ENCODE measurements around the gene SMURF2.

DNA sequence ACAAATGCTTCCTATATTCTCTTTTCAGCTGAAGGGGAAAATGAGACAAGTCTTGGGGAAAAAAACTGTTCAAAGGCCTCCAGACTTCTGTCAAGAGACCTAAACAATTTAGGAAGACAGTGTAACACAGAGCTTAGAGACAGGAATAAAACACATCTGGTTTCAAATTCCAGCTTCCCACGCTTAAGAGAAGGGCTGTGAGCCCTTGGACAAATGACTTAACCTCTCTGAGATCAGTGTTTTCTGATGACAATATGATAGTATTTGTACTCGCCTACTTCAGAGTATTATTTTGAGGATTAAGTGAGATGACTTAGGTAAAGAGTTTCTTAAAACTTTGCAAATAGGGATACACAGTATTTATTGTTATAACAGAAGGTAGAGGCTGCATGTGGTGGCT is 29.5 kb downstream of the SMURF2 start:
- TF ChIP-seq ARNTL (CRISPR knock-in tag; IDR thresholded peaks at IDR 0.05; ENCODE audit: borderline replicate concordance, low read depth) (no peak), ZFP30 (CRISPR knock-in tag; IDR thresholded peaks at IDR 0.05) (no peak), PPARA (CRISPR knock-in tag; IDR thresholded peaks at IDR 0.05; ENCODE audit: borderline replicate concordance) (no peak), ZNF565 (CRISPR knock-in tag; conservative IDR thresholded peaks at IDR 0.05; ENCODE audit: low read depth) (no peak), ZC3H10 (CRISPR knock-in tag; IDR thresholded peaks at IDR 0.05) (no peak), ZNF8 (CRISPR knock-in tag; IDR thresholded peaks at IDR 0.05) (no peak), OSR1 (CRISPR knock-in tag; IDR thresholded peaks at IDR 0.05) (no peak), RARB (CRISPR knock-in tag; IDR thresholded peaks at IDR 0.05) (no peak), ISL1 (CRISPR knock-in tag; IDR thresholded peaks at IDR 0.05) (no peak), ZFP3 (CRISPR knock-in tag; IDR thresholded peaks at IDR 0.05) (no peak)
- TF ChIP-seq, protein P1, sequence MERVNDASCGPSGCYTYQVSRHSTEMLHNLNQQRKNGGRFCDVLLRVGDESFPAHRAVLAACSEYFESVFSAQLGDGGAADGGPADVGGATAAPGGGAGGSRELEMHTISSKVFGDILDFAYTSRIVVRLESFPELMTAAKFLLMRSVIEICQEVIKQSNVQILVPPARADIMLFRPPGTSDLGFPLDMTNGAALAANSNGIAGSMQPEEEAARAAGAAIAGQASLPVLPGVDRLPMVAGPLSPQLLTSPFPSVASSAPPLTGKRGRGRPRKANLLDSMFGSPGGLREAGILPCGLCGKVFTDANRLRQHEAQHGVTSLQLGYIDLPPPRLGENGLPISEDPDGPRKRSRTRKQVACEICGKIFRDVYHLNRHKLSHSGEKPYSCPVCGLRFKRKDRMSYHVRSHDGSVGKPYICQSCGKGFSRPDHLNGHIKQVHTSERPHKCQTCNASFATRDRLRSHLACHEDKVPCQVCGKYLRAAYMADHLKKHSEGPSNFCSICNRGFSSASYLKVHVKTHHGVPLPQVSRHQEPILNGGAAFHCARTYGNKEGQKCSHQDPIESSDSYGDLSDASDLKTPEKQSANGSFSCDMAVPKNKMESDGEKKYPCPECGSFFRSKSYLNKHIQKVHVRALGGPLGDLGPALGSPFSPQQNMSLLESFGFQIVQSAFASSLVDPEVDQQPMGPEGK (CRISPR knock-in tag; IDR thresholded peaks at IDR 0.05; ENCODE audit: borderline replicate concordance): no peak
- TF ChIP-seq, protein P2, sequence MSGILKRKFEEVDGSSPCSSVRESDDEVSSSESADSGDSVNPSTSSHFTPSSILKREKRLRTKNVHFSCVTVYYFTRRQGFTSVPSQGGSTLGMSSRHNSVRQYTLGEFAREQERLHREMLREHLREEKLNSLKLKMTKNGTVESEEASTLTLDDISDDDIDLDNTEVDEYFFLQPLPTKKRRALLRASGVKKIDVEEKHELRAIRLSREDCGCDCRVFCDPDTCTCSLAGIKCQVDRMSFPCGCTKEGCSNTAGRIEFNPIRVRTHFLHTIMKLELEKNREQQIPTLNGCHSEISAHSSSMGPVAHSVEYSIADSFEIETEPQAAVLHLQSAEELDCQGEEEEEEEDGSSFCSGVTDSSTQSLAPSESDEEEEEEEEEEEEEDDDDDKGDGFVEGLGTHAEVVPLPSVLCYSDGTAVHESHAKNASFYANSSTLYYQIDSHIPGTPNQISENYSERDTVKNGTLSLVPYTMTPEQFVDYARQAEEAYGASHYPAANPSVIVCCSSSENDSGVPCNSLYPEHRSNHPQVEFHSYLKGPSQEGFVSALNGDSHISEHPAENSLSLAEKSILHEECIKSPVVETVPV (CRISPR knock-in tag; IDR thresholded peaks at IDR 0.05): no peak
- TF ChIP-seq, protein P3, sequence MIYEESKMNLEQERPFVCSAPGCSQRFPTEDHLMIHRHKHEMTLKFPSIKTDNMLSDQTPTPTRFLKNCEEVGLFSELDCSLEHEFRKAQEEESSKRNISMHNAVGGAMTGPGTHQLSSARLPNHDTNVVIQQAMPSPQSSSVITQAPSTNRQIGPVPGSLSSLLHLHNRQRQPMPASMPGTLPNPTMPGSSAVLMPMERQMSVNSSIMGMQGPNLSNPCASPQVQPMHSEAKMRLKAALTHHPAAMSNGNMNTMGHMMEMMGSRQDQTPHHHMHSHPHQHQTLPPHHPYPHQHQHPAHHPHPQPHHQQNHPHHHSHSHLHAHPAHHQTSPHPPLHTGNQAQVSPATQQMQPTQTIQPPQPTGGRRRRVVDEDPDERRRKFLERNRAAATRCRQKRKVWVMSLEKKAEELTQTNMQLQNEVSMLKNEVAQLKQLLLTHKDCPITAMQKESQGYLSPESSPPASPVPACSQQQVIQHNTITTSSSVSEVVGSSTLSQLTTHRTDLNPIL (CRISPR knock-in tag; IDR thresholded peaks at IDR 0.05; ENCODE audit: low read depth): no peak
- TF ChIP-seq, protein P4, sequence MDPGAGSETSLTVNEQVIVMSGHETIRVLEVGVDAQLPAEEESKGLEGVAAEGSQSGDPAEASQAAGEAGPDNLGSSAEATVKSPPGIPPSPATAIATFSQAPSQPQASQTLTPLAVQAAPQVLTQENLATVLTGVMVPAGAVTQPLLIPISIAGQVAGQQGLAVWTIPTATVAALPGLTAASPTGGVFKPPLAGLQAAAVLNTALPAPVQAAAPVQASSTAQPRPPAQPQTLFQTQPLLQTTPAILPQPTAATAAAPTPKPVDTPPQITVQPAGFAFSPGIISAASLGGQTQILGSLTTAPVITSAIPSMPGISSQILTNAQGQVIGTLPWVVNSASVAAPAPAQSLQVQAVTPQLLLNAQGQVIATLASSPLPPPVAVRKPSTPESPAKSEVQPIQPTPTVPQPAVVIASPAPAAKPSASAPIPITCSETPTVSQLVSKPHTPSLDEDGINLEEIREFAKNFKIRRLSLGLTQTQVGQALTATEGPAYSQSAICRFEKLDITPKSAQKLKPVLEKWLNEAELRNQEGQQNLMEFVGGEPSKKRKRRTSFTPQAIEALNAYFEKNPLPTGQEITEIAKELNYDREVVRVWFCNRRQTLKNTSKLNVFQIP (CRISPR knock-in tag; IDR thresholded peaks at IDR 0.05; ENCODE audit: borderline replicate concordance, low read depth): no peak
